Mucosa of descending colon (tissue), 3 donors: ENCODE measurements around the gene ACOT11. TPM values are rescaled to one million over a fixed set of nuclear protein-coding genes. Genes with fewer than 3 reads are reported as not detected.

ENCODE experiments used
- ATAC-seq: fragments of 200-7000 bp; cut with Tn5 transposase; one replicate; pipeline ENCODE4 v1.9.1; 2020; ENCODE audit warnings: mild to moderate bottlenecking, moderate library complexity
- DNase-seq, 3 donors: peaks; one replicate each; pipeline ENCODE4 v3.0.0-alpha.2; 2020
- H3K36me3 ChIP-seq: fragments of 200-600 bp; one replicate; pipeline ENCODE4 v1.8.0; 2021; ENCODE audit warnings: low read depth, mild to moderate bottlenecking
- H3K4me1 ChIP-seq: fragments of 200-600 bp; one replicate; pipeline ENCODE4 v1.8.0; 2021; ENCODE audit warnings: low read depth, mild to moderate bottlenecking
- H3K4me3 ChIP-seq: fragments of 200-600 bp; one replicate; pipeline ENCODE4 v1.8.0; 2021; ENCODE audit warnings: mild to moderate bottlenecking
- H3K9me3 ChIP-seq: fragments of 200-600 bp; one replicate; pipeline ENCODE4 v1.8.0; 2021; ENCODE audit warnings: mild to moderate bottlenecking
- CTCF ChIP-seq: fragments of 200-600 bp; IDR thresholded peaks from one replicate; pipeline ENCODE4 v1.8.0; 2022; ENCODE audit warnings: antibody characterized with exemption, mild to moderate bottlenecking
- intact Hi-C, 2 donors: fragments of 100-400 bp; cut with DNase I in 1 of 2; cut with micrococcal nuclease in 1 of 2; formaldehyde crosslinking; loops; one replicate each; pipeline versions ENCODE4 v1.11.0 to v1.11.1; 2022; cut with DNase I, micrococcal nuclease
- long read RNA-seq, 2 donors: library from polyadenylated mRNA; unstranded; transcript quantifications; one replicate each; pipeline ENCODE4 v2.0.0, GENCODE V29; 2019 to 2021
- total RNA-seq, 3 donors: library from RNA; stranded (reverse); fragmentation: NEBNext Ultra II Directional in 2 of 3; extraction: Animal tissue kit (Norgen Biotek cat#: 25700) in 2 of 3; gene quantifications; one replicate each; pipeline versions ENCODE4 v1.2.1 to v1.2.4, GENCODE V29; 2021 to 2023
- donor health status: DM: no; HTN: no; CAD: no; lungs with moderate emphysema.
- donor health status: DM: no; HTN: no; CAD: no.
- donor health status: DM: no; HTN: yes; CAD: no.

ACOT11 gene
- total RNA-seq: 100 to 1,000 TPM in 1 of 3 donors, 10 to 100 TPM in 2; 54.7 to 122 (median 62.2) TPM
- long read RNA-seq, donor 1, partial matches to known transcripts: 6 of 41 reads
- long read RNA-seq, donor 1, other reads (novel, unspliced or antisense): 32 of 41 reads
- long read RNA-seq, donor 2, partial matches to known transcripts: 4 of 27 reads
- long read RNA-seq, donor 2, other reads (novel, unspliced or antisense): 23 of 27 reads

- H3K4me1 ChIP-seq: peaks cover 5% of the 10 kb centered on the region
- no peak within 1 kb of the TSS for H3K4me3 ChIP-seq
- TF ChIP-seq CTCF: no peak
- ATAC-seq (peak; percentile 60), DNase-seq (peak; percentile 50 to 68 (median 67))
- intact Hi-C loops: no loop called here
- no peaks in the 10 kb centered on the region for H3K9me3 ChIP-seq
- no peaks in the 10 kb centered on the region for H3K36me3 ChIP-seq
These were observed at the start of gene ACOT11 for GRCh38 chr1:54547601-54548388. Gene ACOT11, plus strand, starts transcription at chr1:54548228. Its CDS starts 82 bp downstream, at chr1:54548310.

DNA sequence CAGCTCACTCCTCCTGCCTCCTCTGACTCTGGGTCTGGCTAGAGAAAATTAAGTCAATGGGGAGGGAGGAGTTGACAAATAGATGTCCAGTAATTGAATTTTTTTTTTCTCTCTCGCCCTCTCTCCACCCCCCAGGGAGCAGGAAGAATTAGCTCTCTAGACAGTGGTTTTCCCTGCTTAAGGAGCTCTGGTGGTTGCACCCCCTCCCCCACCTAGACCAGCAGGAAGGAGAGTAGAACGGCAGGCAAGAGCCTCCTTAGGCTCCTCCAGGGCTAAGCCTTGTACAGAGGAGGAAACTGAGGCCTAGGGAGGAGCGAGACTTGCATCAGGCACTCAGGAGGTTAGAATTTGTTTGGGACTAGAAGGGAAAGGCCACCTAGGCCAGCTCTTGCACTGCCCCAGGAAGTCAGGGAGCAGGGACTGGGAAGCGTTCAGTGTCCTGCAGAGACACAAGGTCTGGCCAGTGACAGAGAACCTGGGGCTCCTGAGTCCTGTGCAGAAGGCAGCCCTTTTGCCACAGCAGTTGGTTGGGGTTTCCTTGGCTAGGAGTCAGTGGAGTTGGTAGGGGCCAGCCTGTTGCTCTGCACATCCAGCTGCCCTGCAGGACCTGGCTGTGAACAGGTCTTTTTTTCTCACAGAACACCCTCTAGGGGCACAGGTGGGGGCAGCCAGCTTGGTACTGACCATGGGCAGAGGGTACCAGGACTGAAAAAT is 49.5 kb upstream of the ACOT11 start:
- intact Hi-C loops: loop anchor here in 1 of 2 donors (10.0 kb wide), 1 partner anchor 224 kb away; no protein-coding TSS in a partner anchor
- H3K9me3 ChIP-seq: peaks cover 6% of the 10 kb centered on the region
- ATAC-seq (no peak), DNase-seq (no peak)
- no peak for TF ChIP-seq CTCF
- peaks cover 14% of the 10 kb centered on the region for H3K4me1 ChIP-seq
- no peak overlapping the region for H3K4me3 ChIP-seq
- H3K36me3 ChIP-seq: no peaks in the 10 kb centered on the region

GRCh38 chr1:54499097-54499359 is 49.0 kb upstream of the ACOT11 start:
- H3K4me1 ChIP-seq: peaks cover 14% of the 10 kb centered on the region
- intact Hi-C loops: loop anchor here in 1 of 2 donors (10.0 kb wide), 1 partner anchor 224 kb away; no protein-coding TSS in a partner anchor
- H3K4me3 ChIP-seq: no peak overlapping the region
- peaks cover 6% of the 10 kb centered on the region for H3K9me3 ChIP-seq
- TF ChIP-seq CTCF: no peak
- no peak for DNase-seq
- ATAC-seq: peak; percentile 9
- no peaks in the 10 kb centered on the region for H3K36me3 ChIP-seq

- no peaks in the 10 kb centered on the region for H3K36me3 ChIP-seq
- no peak for TF ChIP-seq CTCF
- DNase-seq (peak in 2 of 3 donors; percentile 57 to 65), ATAC-seq (peak; percentile 81)
- peaks cover 6% of the 10 kb centered on the region for H3K9me3 ChIP-seq
- no peak overlapping the region for H3K4me3 ChIP-seq
- peaks cover 14% of the 10 kb centered on the region for H3K4me1 ChIP-seq
- intact Hi-C loops: loop anchor here in 1 of 2 donors (10.0 kb wide), 2 partner anchors 225 to 305 kb away; partner anchors contain the start of gene TTC22
These were observed 48.5 kb upstream of the ACOT11 start for GRCh38 chr1:54499360-54500106.

GRCh38 chr1:54500107-54500431 is 48.0 kb upstream of the ACOT11 start:
- Histone ChIP-seq H3K4me3 (no peak overlapping the region), H3K4me1 (peaks cover 14% of the 10 kb centered on the region), H3K36me3 (no peaks in the 10 kb centered on the region), H3K9me3 (peaks cover 6% of the 10 kb centered on the region)
- TF ChIP-seq CTCF: no peak
- intact Hi-C loops: loop anchor here in 1 of 2 donors (10.0 kb wide), 1 partner anchor 305 kb away; the partner anchor contains the start of gene TTC22
- DNase-seq (peak in 1 of 3 donors; percentile 46), ATAC-seq (peak; percentile 73)
